CD4-positive, alpha-beta T cell treated with Interleukin-15 for 4 hours (primary cell): ENCODE data around the gene ATP5IF1.
A peak's percentile ranks its signal among the peaks of the same experiment; 100 is the strongest.

Experiments
- DNase-seq: peaks from one replicate; pipeline ENCODE4 v3.0.0-alpha.2; 2020; ENCODE audit warnings: low spot score

Gene ATP5IF1

GRCh38 chr1:28235755-28236655, at the start of gene ATP5IF1:
TSS of gene ATP5IF1 (plus strand) at chr1:28236124. CDS start at chr1:28236184, 60 bp downstream.
- DNase-seq: peak; percentile 96

GRCh38 chr1:28190337-28190979, 45.5 kb upstream of the ATP5IF1 start:
- DNase-seq: no peak

- no peak for DNase-seq
Measured at GRCh38 chr1:28190996-28191645, 44.8 kb upstream of the ATP5IF1 start.

GRCh38 chr1:28193701-28194161, 42.2 kb upstream of the ATP5IF1 start:
- DNase-seq: no peak

- no peak for DNase-seq
Measured at GRCh38 chr1:28194326-28195035, 41.4 kb upstream of the ATP5IF1 start.

GRCh38 chr1:28195780-28196179, 40.1 kb upstream of the ATP5IF1 start:
- DNase-seq: no peak

GRCh38 chr1:28196330-28196729, 39.6 kb upstream of the ATP5IF1 start:
- no peak for DNase-seq

GRCh38 chr1:28197682-28198415, 38.1 kb upstream of the ATP5IF1 start:
- no peak for DNase-seq

- peak; percentile 65 for DNase-seq
Measured at GRCh38 chr1:28199328-28200233, 36.3 kb upstream of the ATP5IF1 start.

GRCh38 chr1:28200234-28200873, 35.6 kb upstream of the ATP5IF1 start:
- DNase-seq: no peak

GRCh38 chr1:28205243-28205642, 30.7 kb upstream of the ATP5IF1 start:
- DNase-seq: no peak

- peak; percentile 69 for DNase-seq
Measured at GRCh38 chr1:28208818-28209441, 27.0 kb upstream of the ATP5IF1 start.

- DNase-seq: no peak
Measured at GRCh38 chr1:28209700-28210099, 26.2 kb upstream of the ATP5IF1 start.

- no peak for DNase-seq
Measured at GRCh38 chr1:28213315-28213714, 22.6 kb upstream of the ATP5IF1 start.

- DNase-seq: no peak
Measured at GRCh38 chr1:28229089-28229488, 6.8 kb upstream of the ATP5IF1 start.

GRCh38 chr1:28229996-28230395, 5.9 kb upstream of the ATP5IF1 start:
- DNase-seq: no peak

GRCh38 chr1:28232558-28233263, 3.2 kb upstream of the ATP5IF1 start, which contains the start of gene DNAJC8:
TSS of gene DNAJC8 (minus strand) at chr1:28233029. CDS start at chr1:28232998, 31 bp downstream.
- peak; percentile 92 for DNase-seq

GRCh38 chr1:28233264-28233606, 2.7 kb upstream of the ATP5IF1 start:
- DNase-seq: no peak
